SK-MEL-5 (cell line): Measurements from ENCODE around the gene CFAP161. TPM values are rescaled to one million over a fixed set of nuclear protein-coding genes. Genes with fewer than 3 reads are reported as not detected.

Experiments used
- DNase-seq: peaks from one replicate; pipeline ENCODE4 v3.0.0-alpha.2; 2016; ENCODE audit warnings: low read depth, low spot score
- in situ Hi-C: cut with HindIII; loops from 2 replicates; pipeline ENCODE4 v1.10.0; 2016; ENCODE audit warnings: low sequenced_read_pairs, high pct_unique_total_duplicates, low pct_unique_long_range_greater_than_20kb
- total RNA-seq: library from RNA; depleted of rRNA; stranded (reverse); fragments of >200 nt; shearing (Covaris generic); gene quantifications from 2 replicates; pipeline ENCODE4 v1.2.3, GENCODE V29; 2014; rRNA removed

CFAP161 gene
- total RNA-seq, 1 experiment from 2014 or later = 0.21 TPM

GRCh38 chr15:81190922-81191507 lies 56.9 kb downstream of the CFAP161 start:
- no peak for DNase-seq
- in situ Hi-C loops = no loop called here

DNA sequence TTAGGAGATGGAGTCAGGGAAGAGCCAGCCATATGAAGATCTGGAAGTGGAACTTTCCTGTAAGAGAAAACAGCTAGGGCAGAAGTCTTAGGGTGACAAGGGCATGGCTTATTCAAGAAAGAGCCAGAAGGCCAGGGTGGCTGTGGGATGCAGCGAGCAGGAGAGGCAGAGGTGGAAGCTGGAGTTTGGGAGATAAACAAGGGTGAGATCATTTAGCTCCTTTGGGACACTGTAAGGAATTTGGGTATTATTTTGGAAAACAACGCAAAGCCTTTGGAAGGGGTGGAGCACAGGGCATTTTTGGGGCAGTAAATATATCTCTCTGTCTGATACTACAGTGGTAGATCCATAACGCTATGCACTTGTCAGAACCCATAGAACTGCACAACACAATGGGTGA lies 57.6 kb downstream of the CFAP161 start:
- DNase-seq = no peak
- in situ Hi-C loops = no loop called here

GRCh38 chr15:81194723-81195122 lies 60.7 kb downstream of the CFAP161 start:
- in situ Hi-C loops = no loop called here
- peak; percentile 47 for DNase-seq

- peak; percentile 93 for DNase-seq
- in situ Hi-C loops = no loop called here
Measured at GRCh38 chr15:81195339-81195864, 61.3 kb downstream of the CFAP161 start.

GRCh38 chr15:81196576-81197254 lies 62.6 kb downstream of the CFAP161 start, which contains the start of gene IL16:
Gene IL16, plus strand, starts transcription at chr15:81196879. Its CDS starts 28,521 bp downstream, at chr15:81225400.
- no peak for DNase-seq
- in situ Hi-C loops = no loop called here

DNA sequence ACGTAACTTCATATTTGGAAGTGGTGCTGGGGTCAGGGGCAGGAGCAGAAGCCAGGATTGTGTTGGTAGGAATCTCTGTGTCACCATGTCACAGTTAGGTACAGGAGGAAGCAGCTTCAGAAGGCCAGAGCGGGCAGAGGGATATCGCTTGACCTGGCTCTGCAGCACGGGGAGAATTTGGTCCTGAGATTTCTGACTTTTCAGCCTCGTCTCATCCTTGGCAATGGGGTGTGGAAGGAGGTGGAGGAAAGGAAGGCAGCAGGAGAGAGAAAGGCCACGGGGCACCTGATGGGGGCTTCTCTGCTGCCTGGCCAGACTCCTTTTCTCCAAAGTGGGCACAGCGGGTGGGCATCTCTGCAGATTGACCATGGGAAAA lies 63.2 kb downstream of the CFAP161 start:
- DNase-seq = no peak
- in situ Hi-C loops = no loop called here

DNA sequence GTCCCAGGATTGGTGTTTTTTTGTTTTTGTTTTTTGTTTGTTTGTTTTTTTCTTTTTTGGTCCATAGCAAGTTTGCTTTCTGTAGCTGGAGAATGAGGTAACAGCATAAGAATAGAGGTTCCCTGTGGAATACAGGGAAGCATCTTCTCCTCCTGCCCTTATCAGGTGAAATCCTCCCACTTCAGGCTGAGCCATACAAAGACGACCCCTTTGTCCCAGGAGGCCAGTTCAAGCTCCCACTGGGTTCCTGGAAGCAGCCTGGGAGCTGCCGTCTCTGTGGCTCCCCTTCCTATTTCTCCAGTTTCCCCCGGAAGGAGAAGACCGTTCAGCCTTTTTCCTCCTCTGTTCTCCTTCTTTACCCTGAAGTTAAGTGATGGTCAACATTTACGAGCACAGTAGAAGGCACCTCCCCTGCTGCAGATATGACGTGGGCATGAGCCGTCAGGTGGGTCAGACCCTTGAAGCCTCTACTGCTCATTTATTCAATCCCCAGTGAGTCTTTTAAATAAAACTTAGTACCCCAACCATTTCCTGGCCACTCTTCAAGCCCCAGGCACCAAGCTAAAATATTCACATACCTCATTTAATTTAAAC lies 63.7 kb downstream of the CFAP161 start:
- in situ Hi-C loops = no loop called here
- no peak for DNase-seq

Other genes starting within 250 kb of the CFAP161 start
- gene MESD, start 144.5 kb upstream of the CFAP161 start, total RNA-seq = 55.4 and 55.6 TPM in 2 replicates
- 28.1 and 33.8 TPM in 2 replicates for gene TLNRD1, start 133.3 kb upstream of the CFAP161 start, total RNA-seq
- 6.4 and 6.6 TPM in 2 replicates for gene IL16, start 62.6 kb downstream of the CFAP161 start, total RNA-seq
- 1.2 and 1.5 TPM in 2 replicates for gene STARD5, start 189.9 kb downstream of the CFAP161 start, total RNA-seq
- not detected in 2 replicates for gene TMC3, start 239.9 kb downstream of the CFAP161 start, total RNA-seq